Left colon (tissue), 2 donors: ENCODE measurements around the gene SVIL. TPM values are rescaled to one million over a fixed set of nuclear protein-coding genes. Genes with fewer than 3 reads are reported as not detected.
"Not testable (repeated sequence)": the region's sequence is repeated elsewhere in the genome, so short reads cannot be mapped to it uniquely, and the experiment has no call there.

Experiments used
- ATAC-seq: fragments of 200-7000 bp; cut with Tn5 transposase; one replicate; pipeline ENCODE4 v1.9.1; 2020; ENCODE audit warnings: mild to moderate bottlenecking, moderate library complexity
- DNase-seq, 2 donors: peaks; one replicate each; pipeline ENCODE4 v3.0.0-alpha.2; 2020
- intact Hi-C, 2 donors: fragments of 100-400 bp; cut with DNase I in 1 of 2; cut with micrococcal nuclease in 1 of 2; formaldehyde crosslinking; loops; one replicate each; pipeline versions ENCODE4 v1.11.2 to v1.14.0; 2022; cut with DNase I, micrococcal nuclease
- total RNA-seq, 2 donors: library from RNA; stranded (reverse); fragmentation: NEBNext Ultra II Directional; extraction: Animal tissue kit (Norgen Biotek cat#: 25700); gene quantifications; one replicate each; pipeline ENCODE4 v1.2.1, GENCODE V29; 2021
- donor health status: DM: no; HTN: no; CAD: no.
- donor health status: DM: yes; HTN: yes; CAD: no.

SVIL gene
- total RNA-seq, 2 donors from 2014 or later: 66.6 to 154 TPM

- DNase-seq, intact Hi-C loops, ATAC-seq: not testable (repeated sequence)
Measured at GRCh38 chr10:29563006-29563405, 71.8 kb downstream of the SVIL start.

- ATAC-seq (peak; percentile 91), DNase-seq (no peak)
- intact Hi-C loops: no loop called here
Measured at GRCh38 chr10:29559996-29560395, 74.8 kb downstream of the SVIL start.

GRCh38 chr10:29557665-29558064 is 77.1 kb downstream of the SVIL start:
- ATAC-seq (no peak), DNase-seq (no peak)
- intact Hi-C loops: no loop called here

GRCh38 chr10:29555746-29556481 is 78.9 kb downstream of the SVIL start:
- intact Hi-C loops: no loop called here
- DNase-seq (no peak), ATAC-seq (peak; percentile 15)

GRCh38 chr10:29555091-29555745 is 79.6 kb downstream of the SVIL start:
- DNase-seq (no peak), ATAC-seq (no peak)
- intact Hi-C loops: no loop called here

GRCh38 chr10:29554660-29555059 is 80.1 kb downstream of the SVIL start:
- ATAC-seq: no peak
- DNase-seq: no peak
- intact Hi-C loops: no loop called here

- intact Hi-C loops: no loop called here
- DNase-seq: no peak
- no peak for ATAC-seq
Measured at GRCh38 chr10:29553544-29554250, 81.1 kb downstream of the SVIL start.

- intact Hi-C loops, ATAC-seq, DNase-seq: not testable (repeated sequence)
Measured at GRCh38 chr10:29553116-29553515, 81.7 kb downstream of the SVIL start.

- intact Hi-C loops, DNase-seq, ATAC-seq: not testable (repeated sequence)
Measured at GRCh38 chr10:29549493-29549892, 85.3 kb downstream of the SVIL start.

- no peak for DNase-seq
- intact Hi-C loops: no loop called here
- ATAC-seq: no peak
Measured at GRCh38 chr10:29546773-29547313, 87.9 kb downstream of the SVIL start.

GRCh38 chr10:29545122-29545521 is 89.6 kb downstream of the SVIL start:
- ATAC-seq (no peak), DNase-seq (no peak)
- intact Hi-C loops: no loop called here

- DNase-seq: no peak
- intact Hi-C loops: no loop called here
- peak; percentile 79 for ATAC-seq
Measured at GRCh38 chr10:29543715-29544114, 91.1 kb downstream of the SVIL start.

- intact Hi-C loops: no loop called here
- ATAC-seq: no peak
- no peak for DNase-seq
Measured at GRCh38 chr10:29542723-29543122, 92.0 kb downstream of the SVIL start.

GRCh38 chr10:29541422-29542210 is 93.2 kb downstream of the SVIL start:
- DNase-seq (no peak), ATAC-seq (no peak)
- intact Hi-C loops: no loop called here

- intact Hi-C loops: no loop called here
- ATAC-seq: no peak
Measured at GRCh38 chr10:29540016-29540415, 94.8 kb downstream of the SVIL start.

GRCh38 chr10:29539412-29539811 is 95.4 kb downstream of the SVIL start:
- intact Hi-C loops: no loop called here
- no peak for DNase-seq
- ATAC-seq: no peak

More at GRCh38 chr10:29540016-29540415, 94.8 kb downstream of the SVIL start:
- no peak for DNase-seq

GRCh38 chr10:29537799-29538198 is 97.0 kb downstream of the SVIL start:
- DNase-seq (no peak), ATAC-seq (no peak)
- intact Hi-C loops: no loop called here

GRCh38 chr10:29536691-29537090 is 98.1 kb downstream of the SVIL start:
- intact Hi-C loops, ATAC-seq, DNase-seq: not testable (repeated sequence)
